ENCODE measurements around the gene RNF220. TPM values are rescaled to one million over a fixed set of nuclear protein-coding genes. Genes with fewer than 3 reads are reported as not detected.

RNF220 gene
- total RNA-seq, 4 donors from 2014 or later: 116 to 140 (median 123) TPM

DNA sequence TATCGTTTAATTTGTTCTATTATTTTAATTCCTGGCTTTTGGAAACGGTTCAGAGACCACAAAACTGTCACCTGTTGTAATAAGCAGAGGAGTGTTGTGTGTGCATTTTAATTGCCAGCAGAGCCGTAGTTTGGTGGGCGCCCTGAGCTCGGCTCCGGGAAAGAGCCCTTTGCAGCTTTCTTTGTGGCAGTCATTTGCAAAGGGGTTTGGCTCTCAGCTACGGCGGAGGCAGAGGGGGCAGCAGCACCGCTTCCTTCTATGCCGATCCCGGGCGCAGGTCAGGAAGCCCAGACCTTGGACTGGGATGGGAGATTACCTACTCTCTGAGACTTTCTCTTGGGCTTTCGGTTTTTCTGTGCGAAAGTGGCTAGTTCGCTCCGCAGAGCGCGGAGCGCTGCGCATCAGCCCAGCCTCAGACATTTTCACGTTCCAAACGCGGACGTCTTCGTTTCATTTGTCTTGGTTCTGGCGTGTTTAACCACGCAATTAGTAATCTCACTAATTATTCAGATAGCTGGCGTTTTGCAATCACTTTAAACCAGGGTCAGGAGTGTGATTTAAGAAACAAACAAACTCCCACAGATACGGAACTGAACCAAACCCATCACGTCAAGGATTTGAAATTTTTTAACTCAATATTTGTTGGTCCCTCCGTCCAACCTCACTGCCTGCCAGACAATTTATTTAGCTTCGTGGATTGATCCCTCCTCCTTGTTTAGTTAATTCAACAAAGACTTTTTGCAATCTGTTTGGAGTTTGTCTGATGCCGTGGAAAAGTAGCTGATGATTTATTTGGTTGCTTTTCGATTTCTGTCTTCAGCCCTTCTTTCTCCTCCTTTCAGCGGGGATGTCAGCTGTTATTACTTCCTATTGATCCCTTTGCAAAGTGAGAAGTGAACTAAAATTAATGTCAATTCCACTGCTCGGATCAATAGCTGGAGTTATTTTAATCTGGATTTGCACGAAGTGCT lies 3.9 kb downstream of the RNF220 start:
- TF ChIP-seq, protein P1, sequence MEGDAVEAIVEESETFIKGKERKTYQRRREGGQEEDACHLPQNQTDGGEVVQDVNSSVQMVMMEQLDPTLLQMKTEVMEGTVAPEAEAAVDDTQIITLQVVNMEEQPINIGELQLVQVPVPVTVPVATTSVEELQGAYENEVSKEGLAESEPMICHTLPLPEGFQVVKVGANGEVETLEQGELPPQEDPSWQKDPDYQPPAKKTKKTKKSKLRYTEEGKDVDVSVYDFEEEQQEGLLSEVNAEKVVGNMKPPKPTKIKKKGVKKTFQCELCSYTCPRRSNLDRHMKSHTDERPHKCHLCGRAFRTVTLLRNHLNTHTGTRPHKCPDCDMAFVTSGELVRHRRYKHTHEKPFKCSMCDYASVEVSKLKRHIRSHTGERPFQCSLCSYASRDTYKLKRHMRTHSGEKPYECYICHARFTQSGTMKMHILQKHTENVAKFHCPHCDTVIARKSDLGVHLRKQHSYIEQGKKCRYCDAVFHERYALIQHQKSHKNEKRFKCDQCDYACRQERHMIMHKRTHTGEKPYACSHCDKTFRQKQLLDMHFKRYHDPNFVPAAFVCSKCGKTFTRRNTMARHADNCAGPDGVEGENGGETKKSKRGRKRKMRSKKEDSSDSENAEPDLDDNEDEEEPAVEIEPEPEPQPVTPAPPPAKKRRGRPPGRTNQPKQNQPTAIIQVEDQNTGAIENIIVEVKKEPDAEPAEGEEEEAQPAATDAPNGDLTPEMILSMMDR (IDR thresholded peaks at IDR 0.05): no peak
- TF ChIP-seq POLR2A (IDR thresholded peaks at IDR 0.05): no peak
- H3K4me3 ChIP-seq (ENCODE audit: low read depth, poor library complexity, severe bottlenecking): no peak overlapping the region
- intact Hi-C loops (cut with DNase I; ENCODE audit: low total_unique reads): no loop called here
- 18 to 20% methylated on average over 37 of the region's 37 CpGs for WGBS, 2 donors
- no peak for DNase-seq (ENCODE audit: low spot score in 2 of 2)

DNA sequence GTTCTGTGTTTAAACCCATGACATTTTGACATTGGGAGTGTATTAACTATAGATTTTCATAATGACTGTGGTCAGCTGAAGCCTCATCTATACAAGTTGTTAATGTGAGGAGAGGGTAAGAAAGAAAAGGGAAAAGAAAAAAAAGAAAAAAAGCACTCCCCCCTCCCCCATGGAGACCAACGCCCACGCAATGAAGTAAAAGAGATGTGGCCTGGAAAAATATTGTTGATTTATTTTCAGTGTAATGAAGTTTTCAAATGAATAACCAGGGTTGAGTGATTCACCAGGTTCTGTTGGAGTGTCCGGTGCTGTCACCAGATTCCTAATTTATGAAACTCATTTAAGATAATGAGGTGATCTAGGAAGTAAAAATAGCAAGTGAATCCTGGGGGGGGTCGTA lies 4.7 kb downstream of the RNF220 start:
- intact Hi-C loops (cut with DNase I; ENCODE audit: low total_unique reads): no loop called here
- DNase-seq (ENCODE audit: low spot score in 2 of 2): no peak
- H3K4me3 ChIP-seq (ENCODE audit: low read depth, poor library complexity, severe bottlenecking): no peak overlapping the region
- TF ChIP-seq, protein P1 (IDR thresholded peaks at IDR 0.05): no peak
- TF ChIP-seq POLR2A (IDR thresholded peaks at IDR 0.05): no peak
- WGBS, 2 donors: 48 to 59% methylated on average over 4 of the region's 4 CpGs

DNA sequence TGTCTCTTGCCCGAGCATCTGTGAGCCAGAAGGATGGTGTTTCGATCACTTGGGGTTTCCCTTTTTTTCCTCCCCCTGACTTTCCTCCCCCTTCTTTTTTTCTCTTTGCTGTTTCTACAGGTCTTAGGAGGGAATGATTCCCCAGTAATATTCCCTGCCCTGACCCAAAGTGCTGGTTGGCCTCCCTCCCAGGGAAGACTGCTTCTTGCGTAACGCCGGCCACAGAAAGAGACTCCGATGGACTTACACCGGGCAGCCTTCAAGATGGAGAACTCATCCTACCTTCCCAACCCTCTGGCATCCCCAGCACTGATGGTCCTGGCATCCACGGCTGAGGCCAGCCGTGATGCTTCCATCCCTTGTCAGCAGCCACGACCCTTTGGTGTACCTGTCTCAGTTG lies 6.8 kb downstream of the RNF220 start:
- WGBS, 2 donors: 79 to 89% methylated on average over 10 of the region's 10 CpGs
- no peak for DNase-seq (ENCODE audit: low spot score in 2 of 2)
- intact Hi-C loops (cut with DNase I; ENCODE audit: low total_unique reads): no loop called here
- H3K4me3 ChIP-seq (ENCODE audit: low read depth, poor library complexity, severe bottlenecking): no peak overlapping the region
- no peak for TF ChIP-seq POLR2A (IDR thresholded peaks at IDR 0.05)
- TF ChIP-seq, protein P1 (IDR thresholded peaks at IDR 0.05): no peak

DNA sequence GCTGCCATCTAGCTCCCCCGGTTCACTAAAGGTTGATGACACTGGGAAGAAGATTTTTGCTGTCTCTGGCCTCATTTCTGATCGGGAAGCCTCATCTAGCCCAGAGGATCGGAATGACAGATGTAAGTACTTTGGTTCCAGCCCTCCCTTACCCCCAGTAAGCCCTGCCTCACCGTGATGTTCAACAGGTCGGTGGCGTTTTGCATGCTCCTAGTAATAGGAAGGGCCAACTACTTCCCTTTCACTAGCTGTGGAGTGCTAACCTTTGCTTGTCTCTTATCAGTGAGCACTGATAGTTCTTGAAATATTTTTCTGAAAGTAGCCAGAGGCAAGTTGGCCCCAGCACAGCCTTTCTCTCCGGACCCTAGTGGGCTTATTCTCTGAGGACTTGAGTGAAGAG lies 7.5 kb downstream of the RNF220 start:
- no peak overlapping the region for H3K4me3 ChIP-seq (ENCODE audit: low read depth, poor library complexity, severe bottlenecking)
- 49 to 61% methylated on average over 7 of the region's 7 CpGs for WGBS, 2 donors
- no peak for DNase-seq (ENCODE audit: low spot score in 2 of 2)
- TF ChIP-seq, protein P1 (IDR thresholded peaks at IDR 0.05): no peak
- TF ChIP-seq POLR2A (IDR thresholded peaks at IDR 0.05): no peak
- intact Hi-C loops (cut with DNase I; ENCODE audit: low total_unique reads): no loop called here

DNA sequence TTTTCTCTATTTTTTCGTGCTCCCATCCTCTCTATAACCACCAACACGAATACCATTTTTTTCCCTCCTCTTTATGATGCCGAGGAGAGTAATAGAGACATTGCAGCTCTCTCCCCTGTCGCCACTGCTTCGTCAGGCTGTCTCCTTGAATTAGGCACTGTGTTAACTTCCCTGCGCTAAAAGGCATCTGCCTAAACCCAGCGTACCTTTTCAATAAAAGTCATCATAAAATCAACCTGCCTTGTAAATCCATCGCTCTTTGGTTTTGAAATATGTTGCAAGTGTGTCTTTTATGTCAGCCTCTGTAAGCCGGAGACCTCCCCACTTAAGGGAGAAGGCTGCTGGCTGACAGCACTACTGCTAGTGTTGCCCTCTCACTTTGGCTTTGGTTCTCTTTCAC lies 8.7 kb downstream of the RNF220 start:
- H3K4me3 ChIP-seq (ENCODE audit: low read depth, poor library complexity, severe bottlenecking): no peak overlapping the region
- no peak for DNase-seq (ENCODE audit: low spot score in 2 of 2)
- 32 to 36% methylated on average over 9 of the region's 9 CpGs for WGBS, 2 donors
- intact Hi-C loops (cut with DNase I; ENCODE audit: low total_unique reads): no loop called here
- no peak for TF ChIP-seq POLR2A (IDR thresholded peaks at IDR 0.05)
- TF ChIP-seq, protein P1 (IDR thresholded peaks at IDR 0.05): no peak
